PC-3 (cell line): Measurements from ENCODE around the gene RNF8. TPM values are rescaled to one million over a fixed set of nuclear protein-coding genes. Genes with fewer than 3 reads are reported as not detected.
"Not testable (repeated sequence)": the region's sequence is repeated elsewhere in the genome, so short reads cannot be mapped to it uniquely, and the experiment has no call there.

Source experiments
- ATAC-seq: fragments of 200-7000 bp; cut with Tn5 transposase; 2 replicates; pipeline ENCODE4 v1.9.1; 2020; ENCODE audit warnings: mild to moderate bottlenecking, moderate library complexity
- BruUV-seq: library from RNA; stranded (reverse); fragments of 400-500 nt; replicated peaks from 2 replicates; lab custom pipeline; 2021; lab: Mats Ljungman, UMichigan
- CTCF ChIA-PET: fragments of 300-600 bp; sonication (Branson Sonifier 250); formaldehyde crosslinking; loops from one replicate; lab custom pipeline; 2022; ENCODE audit warnings: antibody characterized with exemption; lab: Charles Lee
- POLR2A ChIA-PET: fragments of 300-600 bp; sonication (Branson Sonifier 250); formaldehyde crosslinking; loops from one replicate; lab custom pipeline; 2022; ENCODE audit warnings: antibody characterized with exemption; ENCODE audit not compliant: unreplicated experiment; lab: Charles Lee
- DNase-seq: peaks from one replicate; pipeline ENCODE4 v3.0.0-alpha.2; 2015
- H2AFZ ChIP-seq: fragments of 300-600 bp; sonication (generic); 2 replicates; pipeline ENCODE4 v1.6.0; 2016; ENCODE audit warnings: antibody characterized with exemption, low read length
- H3F3A ChIP-seq: fragments of 300-600 bp; sonication (generic); one replicate; pipeline ENCODE4 v1.6.0; 2017; ENCODE audit warnings: antibody characterized with exemption, low read length, control low read depth, mild to moderate bottlenecking; ENCODE audit not compliant: unreplicated experiment
- H3K27ac ChIP-seq: fragments of 300-600 bp; sonication (generic); 2 replicates; pipeline ENCODE4 v1.5.1; 2016; ENCODE audit warnings: mild to moderate bottlenecking, low read length
- H3K27me3 ChIP-seq: fragments of 300-600 bp; sonication (generic); 2 replicates; pipeline ENCODE4 v1.6.1; 2016; ENCODE audit warnings: low read length, mixed read lengths
- H3K36me3 ChIP-seq: fragments of 300-600 bp; sonication (generic); 2 replicates; pipeline ENCODE4 v1.6.1; 2016; ENCODE audit warnings: low read depth, mixed run types, low read length, mixed read lengths
- H3K4me1 ChIP-seq: fragments of 300-600 bp; sonication (generic); 2 replicates; pipeline ENCODE4 v1.5.1; 2016; ENCODE audit warnings: low read length; ENCODE audit not compliant: insufficient read depth
- H3K4me2 ChIP-seq: fragments of 300-600 bp; sonication (generic); 2 replicates; pipeline ENCODE4 v1.6.0; 2016; ENCODE audit warnings: low read length
- H3K4me3 ChIP-seq: fragments of 300-600 bp; sonication (generic); 2 replicates; pipeline ENCODE4 v1.5.1; 2016; ENCODE audit warnings: mild to moderate bottlenecking, low read length, mixed read lengths
- H3K79me2 ChIP-seq: fragments of 300-600 bp; sonication (generic); 2 replicates; pipeline ENCODE4 v1.6.1; 2017; ENCODE audit warnings: low read length, mixed read lengths
- H3K9ac ChIP-seq: fragments of 300-600 bp; sonication (generic); 2 replicates; pipeline ENCODE4 v1.6.0; 2016; ENCODE audit warnings: mild to moderate bottlenecking, low read length
- H3K9me2 ChIP-seq: fragments of 300-600 bp; sonication (generic); replicated peaks from 2 replicates; pipeline ENCODE4 v1.6.1; 2016; ENCODE audit warnings: mixed run types, low read length, mixed read lengths
- H3K9me3 ChIP-seq: fragments of 300-600 bp; sonication (generic); 2 replicates; pipeline ENCODE4 v1.6.1; 2016; ENCODE audit warnings: low read length, mixed read lengths
- H4K20me1 ChIP-seq: fragments of 300-600 bp; sonication (generic); 2 replicates; pipeline ENCODE4 v1.6.1; 2016; ENCODE audit warnings: low read length, mixed read lengths
- EZH2 ChIP-seq: fragments of 300-600 bp; sonication (generic); IDR thresholded peaks from one replicate; pipeline ENCODE4 v1.6.1; 2017; ENCODE audit warnings: antibody characterized with exemption, mild to moderate bottlenecking, low read length; ENCODE audit not compliant: unreplicated experiment
- EZH2phosphoT487 ChIP-seq: fragments of 300-600 bp; sonication (generic); IDR thresholded peaks from 2 replicates; pipeline ENCODE4 v1.6.1; 2018; ENCODE audit warnings: mild to moderate bottlenecking, antibody characterized with exemption, low read length, borderline replicate concordance
- intact Hi-C: fragments of 100-400 bp; cut with micrococcal nuclease; formaldehyde crosslinking; loops from 2 replicates; pipeline ENCODE4 v1.9.0; 2023
- total RNA-seq: library from RNA; depleted of rRNA; stranded (reverse); fragments of >200 nt; gene quantifications from 2 replicates; pipeline ENCODE4 v1.2.3, GENCODE V29; 2014
- TF ChIP-seq, protein P1 (sequence below): fragments of 300-600 bp; sonication (generic); conservative IDR thresholded peaks from 2 replicates; pipeline ENCODE4 v1.5.1; 2017; ENCODE audit warnings: antibody characterized with exemption, low read depth, mild to moderate bottlenecking, low read length

The RNF8 gene
- total RNA-seq, 1 experiment from 2014 or later, result 28.1 TPM

DNA sequence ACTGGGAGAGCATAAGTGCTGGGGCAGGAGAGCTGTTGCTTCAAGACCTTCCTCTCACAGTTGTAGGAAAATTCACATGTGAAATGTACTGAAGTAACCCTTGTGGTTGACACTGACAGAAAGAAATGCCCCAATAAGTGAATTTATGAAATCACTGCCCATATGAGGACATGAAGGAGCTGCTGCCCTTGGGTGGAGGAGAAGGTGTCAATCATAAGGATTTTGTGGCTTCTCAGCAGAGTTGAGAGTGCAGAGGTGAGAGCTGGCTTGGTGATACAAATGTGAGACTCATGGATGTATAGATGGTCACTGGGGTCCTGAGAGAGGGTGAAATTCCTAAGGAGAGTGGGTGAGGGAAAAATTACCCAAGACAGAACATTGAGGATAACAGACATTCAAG is 45.3 kb downstream of the RNF8 start:
- no peak for ATAC-seq
- H3K79me2 ChIP-seq, result no peaks in the 10 kb centered on the region
- intact Hi-C loops, result no loop called here
- no peaks in the 10 kb centered on the region for H3F3A ChIP-seq
- H3K27ac ChIP-seq, result no peak overlapping the region
- no peak overlapping the region for H3K4me3 ChIP-seq
- no peak overlapping the region for H3K4me2 ChIP-seq
- no peaks in the 10 kb centered on the region for H3K4me1 ChIP-seq
- H3K9me3 ChIP-seq, result no peaks in the 10 kb centered on the region
- DNase-seq, result no peak
- no peaks in the 10 kb centered on the region for H3K9me2 ChIP-seq
- BruUV-seq, result no TSS peak
- peaks cover 7% of the 10 kb centered on the region; the same call in 1 of the 2 replicates for H3K36me3 ChIP-seq
- TF ChIP-seq, protein P1, sequence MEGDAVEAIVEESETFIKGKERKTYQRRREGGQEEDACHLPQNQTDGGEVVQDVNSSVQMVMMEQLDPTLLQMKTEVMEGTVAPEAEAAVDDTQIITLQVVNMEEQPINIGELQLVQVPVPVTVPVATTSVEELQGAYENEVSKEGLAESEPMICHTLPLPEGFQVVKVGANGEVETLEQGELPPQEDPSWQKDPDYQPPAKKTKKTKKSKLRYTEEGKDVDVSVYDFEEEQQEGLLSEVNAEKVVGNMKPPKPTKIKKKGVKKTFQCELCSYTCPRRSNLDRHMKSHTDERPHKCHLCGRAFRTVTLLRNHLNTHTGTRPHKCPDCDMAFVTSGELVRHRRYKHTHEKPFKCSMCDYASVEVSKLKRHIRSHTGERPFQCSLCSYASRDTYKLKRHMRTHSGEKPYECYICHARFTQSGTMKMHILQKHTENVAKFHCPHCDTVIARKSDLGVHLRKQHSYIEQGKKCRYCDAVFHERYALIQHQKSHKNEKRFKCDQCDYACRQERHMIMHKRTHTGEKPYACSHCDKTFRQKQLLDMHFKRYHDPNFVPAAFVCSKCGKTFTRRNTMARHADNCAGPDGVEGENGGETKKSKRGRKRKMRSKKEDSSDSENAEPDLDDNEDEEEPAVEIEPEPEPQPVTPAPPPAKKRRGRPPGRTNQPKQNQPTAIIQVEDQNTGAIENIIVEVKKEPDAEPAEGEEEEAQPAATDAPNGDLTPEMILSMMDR, result no peak
- TF ChIP-seq EZH2, result no peak
- TF ChIP-seq EZH2phosphoT487, result no peak
- no peaks in the 10 kb centered on the region for H3K27me3 ChIP-seq
- no peaks in the 10 kb centered on the region for H4K20me1 ChIP-seq
- no peak overlapping the region for H3K9ac ChIP-seq
- CTCF ChIA-PET, result no interaction called here
- no peak overlapping the region for H2AFZ ChIP-seq
- POLR2A ChIA-PET, result no interaction called here

DNA sequence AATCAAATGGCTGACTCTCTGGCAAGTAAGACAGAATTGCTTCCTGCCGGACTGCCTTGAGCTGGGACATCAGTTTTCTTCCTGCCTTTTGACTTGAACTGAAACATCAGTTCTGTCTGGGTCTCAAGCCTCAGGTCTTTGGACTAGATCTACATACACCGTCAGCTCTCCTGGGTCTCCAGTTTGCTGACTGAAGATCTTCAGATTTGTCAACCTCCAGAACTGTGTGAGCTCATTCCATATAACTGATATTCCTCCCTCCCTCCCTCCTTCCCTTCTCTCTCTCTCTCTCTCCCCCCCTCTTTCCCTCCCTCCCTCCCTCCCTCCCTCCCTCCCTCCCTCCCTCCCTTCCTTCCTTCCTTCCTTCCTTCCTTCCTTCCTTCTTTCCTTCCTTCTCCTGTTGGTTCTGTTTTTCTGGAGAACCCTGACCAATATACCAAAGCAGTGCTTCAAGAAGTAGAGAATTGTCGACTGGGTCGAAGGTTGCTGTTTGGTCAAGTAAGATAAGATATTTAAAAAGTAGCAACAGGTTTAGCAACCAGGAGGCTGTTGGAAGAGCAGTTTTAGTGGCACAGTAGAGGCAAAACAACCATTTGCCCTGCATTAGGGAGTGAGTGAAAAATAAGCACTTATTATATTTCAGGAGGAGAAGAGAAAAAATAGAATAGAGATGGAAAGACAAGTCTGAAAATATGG is 46.2 kb downstream of the RNF8 start:
- Histone ChIP-seq H2AFZ (no peak overlapping the region), H3K4me3 (no peak overlapping the region), H3K27me3 (no peaks in the 10 kb centered on the region), H3F3A (no peaks in the 10 kb centered on the region), H3K27ac (no peak overlapping the region), H4K20me1 (no peaks in the 10 kb centered on the region), H3K4me2 (no peak overlapping the region), H3K4me1 (no peaks in the 10 kb centered on the region), H3K36me3 (peaks cover 7% of the 10 kb centered on the region; the same call in 1 of the 2 replicates), H3K9me2 (no peaks in the 10 kb centered on the region), H3K79me2 (no peaks in the 10 kb centered on the region), H3K9ac (no peak overlapping the region), H3K9me3 (no peaks in the 10 kb centered on the region)
- TF ChIP-seq EZH2 (no peak), EZH2phosphoT487 (no peak)
- TF ChIP-seq, protein P1, result no peak
- ChIA-PET CTCF (no interaction called here), POLR2A (no interaction called here)
- BruUV-seq, result no TSS peak
- ATAC-seq (no peak), DNase-seq (no peak)
- intact Hi-C loops, result no loop called here

DNA sequence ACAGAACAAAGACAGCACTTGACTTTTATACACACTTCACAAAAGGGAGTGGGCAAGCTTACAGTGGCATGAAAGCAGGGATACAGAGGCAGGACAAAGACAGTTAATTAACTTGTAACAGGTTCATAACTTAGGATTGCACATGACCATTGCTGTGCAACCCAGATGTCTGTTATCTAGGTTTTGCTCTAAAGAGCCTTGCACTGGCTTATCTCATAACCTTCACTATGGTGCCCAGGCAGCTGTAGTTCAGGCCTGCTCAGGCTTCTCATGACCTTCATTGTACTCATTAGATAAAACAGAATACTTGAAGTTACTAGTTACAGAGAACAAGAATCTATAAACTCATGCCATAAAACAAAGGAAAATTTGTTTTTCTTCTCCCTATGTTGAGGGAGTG is 47.9 kb downstream of the RNF8 start:
- BruUV-seq, H3K79me2 ChIP-seq, CTCF ChIA-PET, H2AFZ ChIP-seq, H3K4me2 ChIP-seq, H4K20me1 ChIP-seq, H3K9ac ChIP-seq, H3K9me2 ChIP-seq, H3K27me3 ChIP-seq, H3F3A ChIP-seq, H3K36me3 ChIP-seq, H3K27ac ChIP-seq, H3K9me3 ChIP-seq, POLR2A ChIA-PET, H3K4me3 ChIP-seq, H3K4me1 ChIP-seq, DNase-seq, ATAC-seq, intact Hi-C loops: not testable (repeated sequence)
